A673 (cell line): ENCODE results near the gene PTK7. TPM values are rescaled to one million over a fixed set of nuclear protein-coding genes. Genes with fewer than 3 reads are reported as not detected.

Experiments used
- BruUV-seq: library from RNA; stranded (reverse); fragments of 400-500 nt; replicated peaks from 2 replicates; lab custom pipeline; 2021; lab: Mats Ljungman, UMichigan
- CTCF ChIA-PET: fragments of 300-600 bp; sonication (Branson Sonifier 250); formaldehyde crosslinking; loops from one replicate; lab custom pipeline; 2022; ENCODE audit warnings: antibody characterized with exemption; lab: Charles Lee
- POLR2A ChIA-PET: fragments of 300-600 bp; sonication (Branson Sonifier 250); formaldehyde crosslinking; loops from one replicate; lab custom pipeline; 2022; ENCODE audit warnings: antibody characterized with exemption; ENCODE audit not compliant: low non-redundant PET; lab: Charles Lee
- DNase-seq: peaks from one replicate; pipeline ENCODE4 v3.0.0-alpha.2; 2015; ENCODE audit warnings: low spot score
- H3K27ac ChIP-seq: fragments of 200-600 bp; sonication (generic); 2 replicates; pipeline ENCODE4 v1.5.1; 2016; ENCODE audit warnings: mixed run types, low read depth, mild to moderate bottlenecking, mixed read lengths, antibody characterized with exemption, low read length; ENCODE audit not compliant: poor library complexity, severe bottlenecking
- H3K27me3 ChIP-seq: fragments of 200-600 bp; sonication (generic); replicated peaks from 2 replicates; pipeline ENCODE4 v1.6.1; 2017; ENCODE audit warnings: mixed run types, low read depth, mild to moderate bottlenecking, mixed read lengths, antibody characterized with exemption, low read length; ENCODE audit not compliant: insufficient read depth, poor library complexity
- H3K36me3 ChIP-seq: fragments of 200-600 bp; sonication (generic); 2 replicates; pipeline ENCODE4 v1.6.1; 2016; ENCODE audit warnings: mixed run types, mild to moderate bottlenecking, mixed read lengths, antibody characterized with exemption, low read length; ENCODE audit not compliant: insufficient read depth, poor library complexity, severe bottlenecking
- H3K4me1 ChIP-seq: fragments of 200-600 bp; sonication (generic); 2 replicates; pipeline ENCODE4 v1.6.1; 2017; ENCODE audit warnings: mixed run types, mild to moderate bottlenecking, mixed read lengths, antibody characterized with exemption, low read length; ENCODE audit not compliant: insufficient read depth, poor library complexity, severe bottlenecking
- H3K4me3 ChIP-seq: fragments of 200-600 bp; sonication (generic); 2 replicates; pipeline ENCODE4 v1.5.1; 2016; ENCODE audit warnings: low read depth, mixed run types, mild to moderate bottlenecking, mixed read lengths, low read length; ENCODE audit not compliant: poor library complexity, severe bottlenecking
- H3K9me3 ChIP-seq: fragments of 200-600 bp; sonication (generic); 2 replicates; pipeline ENCODE4 v1.6.1; 2016; ENCODE audit warnings: mixed run types, low read depth, mild to moderate bottlenecking, mixed read lengths, antibody characterized with exemption, low read length; ENCODE audit not compliant: poor library complexity, severe bottlenecking
- CTCF ChIP-seq: fragments of 300-800, 200-600 bp; sonication (generic); conservative IDR thresholded peaks from 2 replicates; pipeline ENCODE4 v1.5.1; 2017; ENCODE audit warnings: low read depth, mild to moderate bottlenecking, antibody characterized with exemption, low read length, moderate library complexity, mixed read lengths
- EZH2 ChIP-seq: fragments of 200-600 bp; sonication (generic); IDR thresholded peaks from 2 replicates; pipeline ENCODE4 v1.6.1; 2017; ENCODE audit warnings: borderline replicate concordance, low read depth, mild to moderate bottlenecking, mixed read lengths, antibody characterized with exemption, low read length; ENCODE audit not compliant: poor library complexity, severe bottlenecking
- intact Hi-C: fragments of 100-400 bp; cut with micrococcal nuclease; formaldehyde crosslinking; loops from one replicate; pipeline ENCODE4 v1.10.0; 2022; ENCODE audit not compliant: unreplicated experiment
- total RNA-seq: library from RNA; stranded (reverse); gene quantifications from 2 replicates; pipeline ENCODE4 v1.2.3, GENCODE V29; 2021

The PTK7 gene
- total RNA-seq, 1 experiment from 2014 or later = 84.5 TPM

GRCh38 chr6:43091436-43091991 lies 15.4 kb downstream of the PTK7 start:
- POLR2A ChIA-PET = no interaction called here

GRCh38 chr6:43092635-43093034 lies 16.5 kb downstream of the PTK7 start:
- Histone ChIP-seq H3K27ac (no peak overlapping the region), H3K36me3 (no peaks in the 10 kb centered on the region), H3K4me1 (peaks cover 31% of the 10 kb centered on the region), H3K9me3 (no peaks in the 10 kb centered on the region), H3K4me3 (no peak overlapping the region), H3K27me3 (no peaks in the 10 kb centered on the region)
- DNase-seq = no peak
- ChIA-PET POLR2A (no interaction called here), CTCF (no interaction called here)
- no peak for TF ChIP-seq EZH2
- TF ChIP-seq CTCF = no peak
- intact Hi-C loops = no loop called here
- no TSS peak for BruUV-seq

More at GRCh38 chr6:43091436-43091991, 15.4 kb downstream of the PTK7 start:
- Histone ChIP-seq H3K27me3 (no peaks in the 10 kb centered on the region), H3K4me1 (peaks cover 30% of the 10 kb centered on the region), H3K36me3 (no peaks in the 10 kb centered on the region), H3K4me3 (no peak overlapping the region), H3K9me3 (no peaks in the 10 kb centered on the region), H3K27ac (no peak overlapping the region)
- CTCF ChIA-PET = no interaction called here
- intact Hi-C loops = no loop called here
- no TSS peak for BruUV-seq
- DNase-seq = no peak
- TF ChIP-seq EZH2 (no peak), CTCF (no peak)

GRCh38 chr6:43093436-43094289 lies 17.5 kb downstream of the PTK7 start:
- ChIA-PET POLR2A (no interaction called here), CTCF (no interaction called here)
- no peak overlapping the region for H3K4me3 ChIP-seq

More at GRCh38 chr6:43093436-43094289, 17.5 kb downstream of the PTK7 start:
- DNase-seq = no peak
- intact Hi-C loops = no loop called here
- peaks cover 31% of the 10 kb centered on the region for H3K4me1 ChIP-seq
- TF ChIP-seq EZH2 (no peak), CTCF (no peak)
- H3K9me3 ChIP-seq = no peaks in the 10 kb centered on the region
- no peak overlapping the region for H3K27ac ChIP-seq
- no TSS peak for BruUV-seq
- no peaks in the 10 kb centered on the region for H3K36me3 ChIP-seq
- no peaks in the 10 kb centered on the region for H3K27me3 ChIP-seq
